ENCODE data around the gene CLEC4F.

DNA sequence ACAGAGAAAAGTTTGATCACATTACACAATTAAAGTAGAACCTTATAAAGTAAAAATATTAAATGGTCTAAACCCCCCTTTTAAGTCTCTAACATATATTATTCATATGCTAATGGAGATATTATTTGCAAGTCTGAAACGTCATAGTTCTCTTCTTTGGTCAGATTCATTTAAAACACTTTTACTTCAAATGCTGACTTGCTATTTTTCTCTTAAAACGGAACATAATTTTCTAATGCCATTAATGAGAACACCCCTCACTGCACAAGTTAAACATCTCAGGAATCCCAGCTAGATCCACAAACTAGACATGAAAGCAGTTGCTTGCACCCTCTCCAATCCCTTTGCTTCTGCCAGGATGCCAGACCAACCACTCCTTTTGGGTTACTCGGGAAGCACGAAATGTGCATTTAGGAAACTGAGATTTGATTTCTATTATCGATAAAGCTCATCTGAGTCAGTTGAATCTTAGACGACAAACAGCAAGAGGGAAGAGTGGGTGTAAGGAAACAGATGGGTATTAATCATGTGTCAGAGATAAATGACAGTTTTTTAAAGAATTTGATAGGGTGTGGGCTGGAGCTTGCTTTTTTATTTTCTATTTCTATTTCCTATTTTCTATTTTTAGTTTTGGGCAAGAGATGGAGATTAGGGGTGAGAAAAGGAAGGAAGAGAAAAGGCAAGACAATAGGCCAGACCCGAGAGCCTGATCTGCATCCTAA lies 53.9 kb downstream of the CLEC4F start:
- TF ChIP-seq POLR2AphosphoS5 (IDR thresholded peaks at IDR 0.05; ENCODE audit: borderline replicate concordance, low read depth, low read length), result no peak
- TF ChIP-seq EZH2 (IDR thresholded peaks at IDR 0.05), result peak; percentile 83

All from SK-N-MC (cell line).